GM12864 (cell line): ENCODE measurements around the gene NUP107.

ENCODE experiments used
- DNase-seq: peaks from one replicate; pipeline ENCODE4 v3.0.0-alpha.2; 2011; ENCODE audit warnings: low read depth
- H3K4me3 ChIP-seq: 2 replicates; pipeline ENCODE4 v1.5.1; 2011; ENCODE audit warnings: mild to moderate bottlenecking, low read depth, low read length, control low read depth
- TF ChIP-seq, protein P1 (sequence below): IDR thresholded peaks from 2 replicates; pipeline ENCODE4 v1.5.1; 2011; ENCODE audit warnings: low read depth, mild to moderate bottlenecking, moderate library complexity, low read length, control low read depth, inconsistent platforms; ENCODE audit errors: missing control alignments

The NUP107 gene

DNA sequence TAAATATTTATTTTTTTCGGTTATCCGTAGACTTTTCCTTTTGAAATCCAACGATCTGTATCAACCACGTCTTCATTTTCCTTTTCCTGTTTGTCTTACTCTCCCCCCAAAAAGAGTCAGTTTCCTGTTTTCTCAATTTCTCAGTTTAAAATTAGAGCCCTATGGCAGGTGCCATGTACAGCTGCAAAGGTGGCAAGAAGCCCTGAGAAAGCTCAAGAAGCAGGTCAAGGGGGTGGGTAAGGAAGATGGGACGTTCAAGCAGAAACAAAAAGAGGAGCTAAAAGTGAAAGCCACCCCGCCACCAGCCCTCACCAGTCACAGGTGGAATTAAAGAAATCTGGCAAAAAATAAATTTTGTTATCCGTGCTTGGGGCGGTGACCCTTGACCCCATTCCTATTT lies 85.9 kb downstream of the NUP107 start:
- TF ChIP-seq, protein P1, sequence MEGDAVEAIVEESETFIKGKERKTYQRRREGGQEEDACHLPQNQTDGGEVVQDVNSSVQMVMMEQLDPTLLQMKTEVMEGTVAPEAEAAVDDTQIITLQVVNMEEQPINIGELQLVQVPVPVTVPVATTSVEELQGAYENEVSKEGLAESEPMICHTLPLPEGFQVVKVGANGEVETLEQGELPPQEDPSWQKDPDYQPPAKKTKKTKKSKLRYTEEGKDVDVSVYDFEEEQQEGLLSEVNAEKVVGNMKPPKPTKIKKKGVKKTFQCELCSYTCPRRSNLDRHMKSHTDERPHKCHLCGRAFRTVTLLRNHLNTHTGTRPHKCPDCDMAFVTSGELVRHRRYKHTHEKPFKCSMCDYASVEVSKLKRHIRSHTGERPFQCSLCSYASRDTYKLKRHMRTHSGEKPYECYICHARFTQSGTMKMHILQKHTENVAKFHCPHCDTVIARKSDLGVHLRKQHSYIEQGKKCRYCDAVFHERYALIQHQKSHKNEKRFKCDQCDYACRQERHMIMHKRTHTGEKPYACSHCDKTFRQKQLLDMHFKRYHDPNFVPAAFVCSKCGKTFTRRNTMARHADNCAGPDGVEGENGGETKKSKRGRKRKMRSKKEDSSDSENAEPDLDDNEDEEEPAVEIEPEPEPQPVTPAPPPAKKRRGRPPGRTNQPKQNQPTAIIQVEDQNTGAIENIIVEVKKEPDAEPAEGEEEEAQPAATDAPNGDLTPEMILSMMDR: no peak
- H3K4me3 ChIP-seq: no peak overlapping the region; the same call in 1 of the 2 replicates
- DNase-seq: no peak

GRCh38 chr12:68773582-68773981 lies 86.8 kb downstream of the NUP107 start:
- DNase-seq: no peak
- TF ChIP-seq, protein P1: no peak
- no peak overlapping the region for H3K4me3 ChIP-seq

DNA sequence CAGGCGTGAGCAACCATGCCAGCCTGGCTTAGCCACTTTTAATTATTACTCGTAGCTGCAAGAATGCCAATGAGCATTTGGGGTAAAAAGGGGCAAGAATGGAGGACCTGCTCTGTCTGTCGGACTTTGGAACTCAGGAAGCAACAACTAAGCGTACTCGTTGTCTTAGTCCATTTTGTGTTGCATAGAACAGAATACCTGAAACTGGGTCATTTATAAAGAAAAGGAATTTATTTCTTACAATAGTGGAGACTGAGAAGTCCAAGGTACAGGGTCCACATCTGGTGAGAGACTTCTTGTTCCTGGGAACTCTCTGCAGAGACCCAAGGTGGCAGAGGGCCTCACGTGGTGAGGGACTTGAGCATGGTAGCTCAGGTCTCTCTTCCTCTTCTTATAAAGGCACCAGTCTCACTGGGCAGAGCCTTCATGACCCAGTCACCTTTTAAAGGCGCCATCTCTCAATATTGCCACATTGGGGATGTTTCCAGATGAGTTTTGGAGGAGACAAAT lies 88.4 kb downstream of the NUP107 start:
- TF ChIP-seq, protein P1: no peak
- DNase-seq: no peak
- no peak overlapping the region for H3K4me3 ChIP-seq

GRCh38 chr12:68776976-68777610 lies 90.3 kb downstream of the NUP107 start:
- DNase-seq: no peak
- TF ChIP-seq, protein P1: no peak
- no peak overlapping the region for H3K4me3 ChIP-seq

- no peak overlapping the region for H3K4me3 ChIP-seq
- DNase-seq: no peak
- TF ChIP-seq, protein P1: no peak
These were observed 92.5 kb downstream of the NUP107 start for GRCh38 chr12:68779280-68779679.

- no peak for DNase-seq
- TF ChIP-seq, protein P1: no peak
- H3K4me3 ChIP-seq: no peak overlapping the region
These were observed 94.0 kb downstream of the NUP107 start for GRCh38 chr12:68780731-68781130.

DNA sequence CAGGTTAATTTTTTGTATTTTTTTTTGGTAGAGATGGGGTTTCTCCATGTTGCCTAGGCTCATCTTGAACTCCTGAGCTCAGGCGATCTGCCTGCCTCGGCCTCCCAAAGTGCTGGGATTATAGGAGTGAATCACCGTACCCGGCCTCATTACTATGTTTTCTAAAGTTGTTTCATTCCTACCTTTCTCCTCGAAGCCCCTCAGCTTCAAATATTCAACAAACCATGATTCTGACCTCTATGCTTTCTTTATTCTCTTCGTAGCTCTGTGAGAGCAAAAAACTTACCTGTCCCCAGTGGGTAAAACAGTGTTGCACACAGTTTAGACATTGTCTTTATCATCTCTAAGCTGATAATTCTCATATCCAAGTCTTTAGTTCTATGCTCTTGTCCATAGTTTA lies 95.0 kb downstream of the NUP107 start:
- DNase-seq: no peak
- TF ChIP-seq, protein P1: no peak
- no peak overlapping the region for H3K4me3 ChIP-seq
